ENCODE measurements around the gene RIPPLY3. TPM values are rescaled to one million over a fixed set of nuclear protein-coding genes. Genes with fewer than 3 reads are reported as not detected.

RIPPLY3 gene
- total and polyA plus RNA-seq, 2 donors (not counting 1 experiment from before 2014, with no cell fraction given): not detected

DNA sequence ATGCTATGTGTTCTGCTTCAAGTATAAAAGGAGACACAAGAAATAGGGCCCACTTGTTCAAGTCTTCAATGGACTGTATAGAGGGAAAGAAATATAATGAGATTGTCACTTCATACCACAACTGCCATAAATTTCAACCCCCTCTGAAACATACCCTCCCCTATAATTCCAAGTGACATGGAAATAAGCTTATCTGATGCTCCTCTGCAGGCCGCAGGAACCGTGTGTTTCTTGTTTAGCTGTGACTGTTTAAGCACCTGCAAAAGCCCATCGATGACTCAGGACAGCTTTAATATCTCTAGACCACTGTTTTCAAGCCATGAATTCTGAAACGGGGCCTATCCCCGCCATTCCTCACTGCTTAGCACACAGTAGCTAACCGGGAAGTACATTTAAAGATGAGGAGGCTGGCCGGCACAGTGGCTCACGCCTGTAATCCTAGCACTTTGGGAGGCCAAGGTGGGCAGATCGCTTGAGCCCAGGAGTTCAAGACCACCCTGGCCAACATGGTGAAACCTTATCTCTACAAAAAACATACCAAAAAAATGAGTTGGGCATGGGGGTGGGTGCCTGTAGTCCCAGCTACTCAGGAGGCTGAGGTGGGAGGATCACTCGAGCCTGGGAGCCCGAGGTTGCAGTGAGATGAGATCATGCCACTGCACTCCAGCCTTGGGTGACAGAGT is 44.3 kb upstream of the RIPPLY3 start:
- Histone ChIP-seq H3K4me2 (replicated peaks; ENCODE audit: low read depth, low read length, poor library complexity, severe bottlenecking) (no peak overlapping the region), H3K27ac (ENCODE audit: low read length in 2 of 2) (no peak overlapping the region), H3K4me3 (ENCODE audit: control extremely low read depth in 1 of 5, extremely low read depth in 1 of 5, insufficient read depth in 1 of 5, low read depth in 2 of 5, low read length in 4 of 5) (no peak overlapping the region), H3K36me3 (replicated peaks in 1 of 2; ENCODE audit: control extremely low read depth in 1 of 2, control insufficient read depth in 1 of 2, extremely low read depth in 1 of 2, insufficient read depth in 2 of 2, low read length in 1 of 2) (peaks cover 0 to 3% of the 10 kb centered on the region in 2 experiments), H3K9me3 (ENCODE audit: control extremely low read depth in 1 of 3, control insufficient read depth in 2 of 3, insufficient read depth in 1 of 3, low read length in 2 of 3) (peaks cover 0 to 5% (median 0%) of the 10 kb centered on the region in 3 donors), H2AFZ (ENCODE audit: insufficient read depth, low read depth, low read length, poor library complexity, severe bottlenecking) (no peak overlapping the region), H3K79me2 (ENCODE audit: control insufficient read depth, insufficient read depth, low read length) (no peaks in the 10 kb centered on the region), H3K27me3 (replicated peaks in 1 of 4; ENCODE audit: control extremely low read depth in 1 of 4, control insufficient read depth in 3 of 4, insufficient read depth in 4 of 4, low read length in 3 of 4) (no peaks in the 10 kb centered on the region), H4K20me1 (ENCODE audit: control insufficient read depth, insufficient read depth, low read length, poor library complexity, severe bottlenecking) (no peaks in the 10 kb centered on the region), H3K9ac (ENCODE audit: low read length) (no peak overlapping the region), H3K4me1 (ENCODE audit: control insufficient read depth in 2 of 2, insufficient read depth in 2 of 2, low read length in 2 of 2) (peaks cover 13 to 15% of the 10 kb centered on the region in 2 donors)
- Mint-ChIP-seq H3K27me3 (no peaks in the 10 kb centered on the region), H3K4me1 (peaks cover 15% of the 10 kb centered on the region), H3K27ac (no peak overlapping the region), H3K9me3 (ENCODE audit: insufficient read depth) (no peaks in the 10 kb centered on the region), H3K4me3 (no peak overlapping the region)
- TF ChIP-seq EZH2 (IDR thresholded peaks at IDR 0.05; ENCODE audit: borderline replicate concordance, insufficient read depth, low read depth, low read length, poor library complexity, severe bottlenecking) (no peak), CTCF (IDR thresholded peaks at IDR 0.05) (no peak)
- DNase-seq: no peak
- ChIA-PET CTCF (interaction anchor here (0.7 to 1.1 kb wide), 3 partner anchors 15 to 28 kb away, joined by 3 read pairs; no protein-coding TSS in a partner anchor), POLR2A (no interaction called here)
- ATAC-seq (ENCODE audit: low read depth): no peak
- WGBS (ENCODE audit: insufficient coverage): 82% methylated on average over 7 of the region's 11 CpGs
- intact Hi-C loops (cut with micrococcal nuclease): no loop called here

GRCh38 chr21:36964398-36964797 is 42.1 kb upstream of the RIPPLY3 start:
- no peak overlapping the region for H3K9ac ChIP-seq (ENCODE audit: low read length)
- no peak overlapping the region for H3K4me2 ChIP-seq (replicated peaks; ENCODE audit: low read depth, low read length, poor library complexity, severe bottlenecking)
- ATAC-seq (ENCODE audit: low read depth): no peak

More at GRCh38 chr21:36964398-36964797, 42.1 kb upstream of the RIPPLY3 start:
- no peak overlapping the region for H3K4me3 ChIP-seq (ENCODE audit: control extremely low read depth in 1 of 5, extremely low read depth in 1 of 5, insufficient read depth in 1 of 5, low read depth in 2 of 5, low read length in 4 of 5)
- Mint-ChIP-seq H3K27me3 (no peaks in the 10 kb centered on the region), H3K27ac (no peak overlapping the region), H3K9me3 (ENCODE audit: insufficient read depth) (no peaks in the 10 kb centered on the region), H3K4me3 (peak overlapping the region; percentile 49), H3K4me1 (peaks cover 15% of the 10 kb centered on the region)
- DNase-seq: no peak
- intact Hi-C loops (cut with micrococcal nuclease): no loop called here
- H2AFZ ChIP-seq (ENCODE audit: insufficient read depth, low read depth, low read length, poor library complexity, severe bottlenecking): no peak overlapping the region
- no peaks in the 10 kb centered on the region for H3K27me3 ChIP-seq (replicated peaks in 1 of 4; ENCODE audit: control extremely low read depth in 1 of 4, control insufficient read depth in 3 of 4, insufficient read depth in 4 of 4, low read length in 3 of 4)
- H3K4me1 ChIP-seq (ENCODE audit: control insufficient read depth in 2 of 2, insufficient read depth in 2 of 2, low read length in 2 of 2): peaks cover 13 to 16% of the 10 kb centered on the region in 2 donors
- 92% methylated on average over 2 of the region's 4 CpGs for WGBS (ENCODE audit: insufficient coverage)
- peaks cover 0 to 2% (median 0%) of the 10 kb centered on the region in 3 donors for H3K9me3 ChIP-seq (ENCODE audit: control extremely low read depth in 1 of 3, control insufficient read depth in 2 of 3, insufficient read depth in 1 of 3, low read length in 2 of 3)
- TF ChIP-seq EZH2 (IDR thresholded peaks at IDR 0.05; ENCODE audit: borderline replicate concordance, insufficient read depth, low read depth, low read length, poor library complexity, severe bottlenecking) (no peak), CTCF (IDR thresholded peaks at IDR 0.05) (no peak)
- CTCF ChIA-PET: interaction anchor here (0.9 to 2.3 kb wide), 2 partner anchors 13 to 45 kb away, joined by 3 to 9 read pairs; no protein-coding TSS in a partner anchor
- H3K79me2 ChIP-seq (ENCODE audit: control insufficient read depth, insufficient read depth, low read length): no peaks in the 10 kb centered on the region
- POLR2A ChIA-PET: no interaction called here
- H3K27ac ChIP-seq (ENCODE audit: low read length in 2 of 2): no peak overlapping the region
- H4K20me1 ChIP-seq (ENCODE audit: control insufficient read depth, insufficient read depth, low read length, poor library complexity, severe bottlenecking): no peaks in the 10 kb centered on the region
- H3K36me3 ChIP-seq (replicated peaks in 1 of 2; ENCODE audit: control extremely low read depth in 1 of 2, control insufficient read depth in 1 of 2, extremely low read depth in 1 of 2, insufficient read depth in 2 of 2, low read length in 1 of 2): peaks cover 0 to 3% of the 10 kb centered on the region in 2 experiments
